ENCODE data around the gene OTOG.

- TF ChIP-seq POLR2A (IDR thresholded peaks at IDR 0.05) (no peak), CTCF (IDR thresholded peaks at IDR 0.05) (no peak)
Observed at GRCh38 chr11:17552041-17552355, 4.9 kb downstream of the OTOG start.

Measured in lower leg skin (tissue), 3 donors.